Neural crest cell (in vitro differentiated cells): Measurements from ENCODE around the gene PDC. TPM values are rescaled to one million over a fixed set of nuclear protein-coding genes. Genes with fewer than 3 reads are reported as not detected.

ENCODE experiments used
- DNase-seq: peaks from one replicate; pipeline ENCODE4 v3.0.0; 2021; ENCODE audit warnings: low read depth, mixed read lengths, low spot score
- H3K27ac Mint-ChIP-seq: one replicate; pipeline ENCODE4 v1.8.0; 2021; ENCODE audit warnings: mild to moderate bottlenecking, mixed read lengths; ENCODE audit not compliant: unreplicated experiment
- H3K27me3 Mint-ChIP-seq: 2 replicates; pipeline ENCODE4 v1.8.0; 2021; ENCODE audit warnings: low read depth, mild to moderate bottlenecking, mixed read lengths
- H3K36me3 Mint-ChIP-seq: 2 replicates; pipeline ENCODE4 v1.8.0; 2021; ENCODE audit warnings: low read depth, mild to moderate bottlenecking, mixed read lengths
- H3K4me1 Mint-ChIP-seq: 2 replicates; pipeline ENCODE4 v1.8.0; 2021; ENCODE audit warnings: mixed read lengths
- H3K4me3 Mint-ChIP-seq: one replicate; pipeline ENCODE4 v1.8.0; 2021; ENCODE audit warnings: mild to moderate bottlenecking, mixed read lengths
- H3K9me3 Mint-ChIP-seq: 2 replicates; pipeline ENCODE4 v1.8.0; 2021; ENCODE audit warnings: mixed read lengths
- total RNA-seq: library from RNA; stranded (reverse); gene quantifications from 2 replicates; pipeline ENCODE4 v1.2.1, GENCODE V29; 2021
- TF ChIP-seq, protein P1 (sequence below): fragments of 200-600 bp; sonication (generic); conservative IDR thresholded peaks from 2 replicates; pipeline ENCODE4 v1.5.0; 2021; ENCODE audit warnings: antibody characterized with exemption, mild to moderate bottlenecking

The PDC gene
- total RNA-seq, 1 donor from 2014 or later: not detected

DNA sequence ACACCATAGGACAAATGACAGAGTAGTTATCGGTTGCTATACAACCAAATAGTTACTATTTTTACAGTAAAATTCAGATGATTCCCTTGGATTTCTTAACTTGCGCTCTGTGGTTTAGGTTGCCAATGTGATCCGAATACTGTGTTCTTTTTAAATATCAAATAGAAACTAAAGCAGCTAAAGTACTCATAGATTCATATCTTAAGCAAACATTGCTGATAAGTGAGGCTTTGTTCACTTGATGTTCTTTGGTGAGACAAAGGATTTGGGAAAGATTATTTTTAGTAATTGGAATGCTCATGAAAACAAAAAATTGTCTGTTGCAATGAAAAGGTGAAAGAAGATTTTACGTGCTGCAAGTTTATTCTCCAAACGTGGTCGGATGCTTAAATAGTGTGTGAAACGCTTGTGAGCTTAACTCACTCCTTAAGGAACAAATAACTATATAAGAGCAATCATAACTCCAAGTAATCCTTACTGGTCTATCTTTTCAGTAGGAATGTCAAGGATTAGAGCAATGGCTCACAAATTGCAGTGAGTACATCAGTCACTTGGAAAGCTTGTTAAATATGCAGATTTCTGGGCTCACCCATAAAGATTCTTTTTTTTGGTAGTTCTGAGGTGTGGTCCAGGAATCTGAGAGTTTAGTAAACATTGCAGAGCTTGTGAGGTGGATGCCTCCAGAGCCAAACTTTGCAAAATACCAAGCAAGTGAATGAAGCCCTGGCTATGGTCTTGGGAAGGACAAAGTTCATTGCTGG is 31.8 kb upstream of the PDC start:
- Mint-ChIP-seq H3K27ac (no peak overlapping the region), H3K27me3 (no peaks in the 10 kb centered on the region), H3K4me3 (no peak overlapping the region), H3K4me1 (no peaks in the 10 kb centered on the region), H3K36me3 (no peaks in the 10 kb centered on the region), H3K9me3 (peaks cover 2% of the 10 kb centered on the region)
- TF ChIP-seq, protein P1, sequence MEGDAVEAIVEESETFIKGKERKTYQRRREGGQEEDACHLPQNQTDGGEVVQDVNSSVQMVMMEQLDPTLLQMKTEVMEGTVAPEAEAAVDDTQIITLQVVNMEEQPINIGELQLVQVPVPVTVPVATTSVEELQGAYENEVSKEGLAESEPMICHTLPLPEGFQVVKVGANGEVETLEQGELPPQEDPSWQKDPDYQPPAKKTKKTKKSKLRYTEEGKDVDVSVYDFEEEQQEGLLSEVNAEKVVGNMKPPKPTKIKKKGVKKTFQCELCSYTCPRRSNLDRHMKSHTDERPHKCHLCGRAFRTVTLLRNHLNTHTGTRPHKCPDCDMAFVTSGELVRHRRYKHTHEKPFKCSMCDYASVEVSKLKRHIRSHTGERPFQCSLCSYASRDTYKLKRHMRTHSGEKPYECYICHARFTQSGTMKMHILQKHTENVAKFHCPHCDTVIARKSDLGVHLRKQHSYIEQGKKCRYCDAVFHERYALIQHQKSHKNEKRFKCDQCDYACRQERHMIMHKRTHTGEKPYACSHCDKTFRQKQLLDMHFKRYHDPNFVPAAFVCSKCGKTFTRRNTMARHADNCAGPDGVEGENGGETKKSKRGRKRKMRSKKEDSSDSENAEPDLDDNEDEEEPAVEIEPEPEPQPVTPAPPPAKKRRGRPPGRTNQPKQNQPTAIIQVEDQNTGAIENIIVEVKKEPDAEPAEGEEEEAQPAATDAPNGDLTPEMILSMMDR: no peak
- DNase-seq: no peak

DNA sequence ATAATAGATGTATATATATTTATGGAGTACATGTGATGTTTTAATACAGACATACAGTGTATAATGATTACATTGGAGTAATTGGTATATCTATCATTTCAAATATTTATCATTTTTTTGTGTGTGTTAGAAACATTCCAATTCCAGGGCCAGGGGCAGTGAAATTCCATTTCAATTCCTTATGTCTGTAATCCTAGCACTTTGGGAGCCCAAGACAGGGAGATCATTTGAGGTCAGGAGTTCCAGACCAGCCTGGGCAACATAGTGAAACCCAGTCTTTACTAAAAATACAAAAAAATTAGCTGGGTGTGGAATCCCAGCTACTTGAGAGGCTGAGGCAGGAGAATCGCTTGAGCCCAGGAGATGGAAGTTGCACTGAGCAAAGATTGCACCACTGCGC is 30.4 kb upstream of the PDC start:
- H3K9me3 Mint-ChIP-seq: peaks cover 2% of the 10 kb centered on the region
- H3K27me3 Mint-ChIP-seq: no peaks in the 10 kb centered on the region
- DNase-seq: no peak

DNA sequence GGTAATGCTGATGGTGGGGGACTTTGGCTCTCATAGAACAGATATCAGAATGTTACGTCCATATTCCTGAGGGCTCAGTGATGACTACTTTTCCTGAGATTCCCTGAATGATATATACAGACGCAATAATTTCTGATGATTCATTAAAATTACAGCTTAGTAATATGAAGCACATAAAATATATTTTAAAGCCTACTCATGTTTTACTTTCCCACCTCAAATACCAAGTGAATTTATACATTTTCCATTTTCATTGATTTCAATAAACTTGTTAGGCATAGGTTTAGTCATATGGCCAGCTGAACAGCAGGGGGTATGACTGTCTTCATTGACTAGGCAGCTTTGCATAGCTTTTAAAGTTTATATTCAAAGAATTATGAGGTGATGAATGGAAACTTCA is 26.2 kb upstream of the PDC start:
- no peaks in the 10 kb centered on the region for H3K27me3 Mint-ChIP-seq
- no peak for DNase-seq
- H3K9me3 Mint-ChIP-seq: no peaks in the 10 kb centered on the region
- no peaks in the 10 kb centered on the region for H3K36me3 Mint-ChIP-seq
- H3K27ac Mint-ChIP-seq: no peak overlapping the region
- peaks cover 4% of the 10 kb centered on the region for H3K4me1 Mint-ChIP-seq
- TF ChIP-seq, protein P1: no peak
- no peak overlapping the region for H3K4me3 Mint-ChIP-seq

More for the DNA sequence above, 30.4 kb upstream of the PDC start:
- H3K4me3 Mint-ChIP-seq: no peak overlapping the region
- TF ChIP-seq, protein P1: no peak
- no peaks in the 10 kb centered on the region for H3K36me3 Mint-ChIP-seq
- no peaks in the 10 kb centered on the region for H3K4me1 Mint-ChIP-seq
- no peak overlapping the region for H3K27ac Mint-ChIP-seq

DNA sequence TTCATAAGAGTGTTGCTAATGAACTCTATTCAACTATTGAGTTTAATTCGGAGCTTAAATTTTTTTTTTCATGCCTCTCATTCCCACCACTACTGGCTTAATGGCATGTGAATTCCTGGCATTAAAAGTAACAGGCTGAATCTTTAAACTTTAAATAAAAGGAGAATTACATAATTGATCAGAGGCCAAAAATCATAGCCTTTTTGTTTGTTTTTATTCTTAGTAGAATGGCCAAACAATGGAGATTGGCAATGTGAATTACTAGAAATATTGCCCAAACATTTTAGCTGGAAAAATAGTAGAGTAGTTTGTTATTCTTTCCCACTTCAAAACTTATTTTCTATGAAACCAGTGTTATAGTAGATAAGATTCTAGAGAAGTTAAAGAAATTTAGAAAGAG is 25.1 kb upstream of the PDC start:
- TF ChIP-seq, protein P1: no peak
- Mint-ChIP-seq H3K27ac (no peak overlapping the region), H3K36me3 (no peaks in the 10 kb centered on the region), H3K9me3 (no peaks in the 10 kb centered on the region), H3K27me3 (no peaks in the 10 kb centered on the region), H3K4me3 (no peak overlapping the region), H3K4me1 (peaks cover 4% of the 10 kb centered on the region)
- no peak for DNase-seq

DNA sequence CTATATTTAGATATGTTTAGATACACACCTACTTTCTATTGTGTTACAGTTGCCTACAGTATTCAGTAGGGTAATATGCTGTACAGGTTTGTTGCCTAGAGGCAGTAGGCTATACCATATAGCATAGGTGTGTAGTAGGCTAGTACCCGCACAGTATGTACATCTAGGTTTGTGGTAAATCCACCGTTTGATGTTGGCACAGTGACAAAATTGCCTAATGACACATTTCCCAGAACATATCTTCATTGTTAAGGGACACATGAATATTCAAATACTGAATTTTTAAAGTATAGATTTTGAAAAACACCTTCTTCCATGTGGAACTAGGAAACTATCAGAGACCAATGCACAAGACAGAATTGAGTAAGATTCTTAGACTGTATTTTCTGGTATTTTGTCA is 22.6 kb upstream of the PDC start:
- TF ChIP-seq, protein P1: no peak
- no peaks in the 10 kb centered on the region for H3K36me3 Mint-ChIP-seq
- H3K27me3 Mint-ChIP-seq: no peaks in the 10 kb centered on the region
- no peak overlapping the region for H3K4me3 Mint-ChIP-seq
- no peak for DNase-seq
- no peak overlapping the region for H3K27ac Mint-ChIP-seq
- H3K4me1 Mint-ChIP-seq: peaks cover 6% of the 10 kb centered on the region
- H3K9me3 Mint-ChIP-seq: no peaks in the 10 kb centered on the region
